Measurements from ENCODE around the gene NOTCH3. TPM values are rescaled to one million over a fixed set of nuclear protein-coding genes. Genes with fewer than 3 reads are reported as not detected.

Gene NOTCH3
- total RNA-seq, 2 donors from 2014 or later = 4.4 to 10.5 TPM

DNA sequence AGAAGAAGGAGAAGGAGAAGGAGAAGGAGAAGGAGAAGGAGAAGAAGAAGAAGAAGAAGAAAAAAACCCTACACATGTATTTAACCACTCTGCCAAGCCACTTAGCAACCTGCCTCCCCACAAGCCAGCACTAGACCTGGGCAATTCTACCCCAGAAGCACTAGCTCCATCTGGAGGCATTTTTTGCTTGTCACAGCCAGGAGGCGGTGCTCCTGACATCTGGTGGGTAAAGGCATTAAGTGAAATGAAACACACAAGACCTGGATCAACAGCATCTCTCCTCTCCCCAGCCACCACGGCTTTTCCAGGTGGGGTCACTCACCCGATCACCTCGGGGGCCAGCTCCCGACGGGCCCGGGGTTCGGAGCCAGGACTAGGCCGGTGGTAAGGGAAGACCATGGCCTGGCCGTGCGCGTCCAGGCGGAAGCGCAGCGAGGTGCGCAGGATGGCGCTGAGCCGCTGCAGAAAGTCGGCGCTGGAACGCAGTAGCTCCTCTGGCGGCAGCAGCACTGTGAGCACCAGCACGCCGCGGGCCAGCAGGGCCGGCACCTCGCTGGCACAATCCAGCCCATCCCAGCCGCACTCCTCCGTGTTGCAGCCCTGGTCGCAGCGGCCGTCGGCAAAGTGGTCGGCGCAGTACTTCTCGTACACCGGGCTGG, 26.9 kb downstream of the NOTCH3 start:
- Histone ChIP-seq H3K4me3 (no peak overlapping the region), H3K27me3 (peaks cover 3% of the 10 kb centered on the region), H3K27ac (no peak overlapping the region), H3K9me3 (no peaks in the 10 kb centered on the region), H3K4me1 (no peaks in the 10 kb centered on the region), H3K9ac (ENCODE audit: low read depth in 2 of 2, low read length in 2 of 2) (no peak overlapping the region), H3K36me3 (no peaks in the 10 kb centered on the region)
- no peak for DNase-seq
- intact Hi-C loops (cut with DNase I) = no loop called here
- TF ChIP-seq, protein P1, sequence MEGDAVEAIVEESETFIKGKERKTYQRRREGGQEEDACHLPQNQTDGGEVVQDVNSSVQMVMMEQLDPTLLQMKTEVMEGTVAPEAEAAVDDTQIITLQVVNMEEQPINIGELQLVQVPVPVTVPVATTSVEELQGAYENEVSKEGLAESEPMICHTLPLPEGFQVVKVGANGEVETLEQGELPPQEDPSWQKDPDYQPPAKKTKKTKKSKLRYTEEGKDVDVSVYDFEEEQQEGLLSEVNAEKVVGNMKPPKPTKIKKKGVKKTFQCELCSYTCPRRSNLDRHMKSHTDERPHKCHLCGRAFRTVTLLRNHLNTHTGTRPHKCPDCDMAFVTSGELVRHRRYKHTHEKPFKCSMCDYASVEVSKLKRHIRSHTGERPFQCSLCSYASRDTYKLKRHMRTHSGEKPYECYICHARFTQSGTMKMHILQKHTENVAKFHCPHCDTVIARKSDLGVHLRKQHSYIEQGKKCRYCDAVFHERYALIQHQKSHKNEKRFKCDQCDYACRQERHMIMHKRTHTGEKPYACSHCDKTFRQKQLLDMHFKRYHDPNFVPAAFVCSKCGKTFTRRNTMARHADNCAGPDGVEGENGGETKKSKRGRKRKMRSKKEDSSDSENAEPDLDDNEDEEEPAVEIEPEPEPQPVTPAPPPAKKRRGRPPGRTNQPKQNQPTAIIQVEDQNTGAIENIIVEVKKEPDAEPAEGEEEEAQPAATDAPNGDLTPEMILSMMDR (IDR thresholded peaks at IDR 0.05) = no peak

DNA sequence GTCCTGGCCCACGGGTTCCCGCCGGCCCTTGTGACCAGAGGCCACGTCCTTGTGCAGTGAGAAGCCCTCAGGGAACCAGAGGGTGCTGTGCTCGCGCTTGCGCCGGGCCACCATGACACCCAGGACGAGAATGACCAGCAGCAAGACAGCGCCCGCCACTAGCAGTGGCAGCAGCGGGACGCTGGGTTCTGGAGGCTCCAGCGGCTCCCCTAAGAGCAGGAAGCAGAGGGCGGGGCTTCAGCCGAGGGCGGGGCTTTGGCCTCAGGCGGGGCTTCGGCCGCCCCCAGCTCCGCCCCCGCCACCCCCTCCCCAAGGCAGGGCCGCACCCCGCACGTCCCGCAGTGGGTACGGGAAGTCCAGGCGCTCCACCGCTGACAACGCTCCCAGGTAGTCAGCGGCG, 30.4 kb downstream of the NOTCH3 start:
- no peak for DNase-seq
- H3K27ac ChIP-seq = no peak overlapping the region
- no peak overlapping the region for H3K4me3 ChIP-seq
- H3K9ac ChIP-seq (ENCODE audit: low read depth in 2 of 2, low read length in 2 of 2) = no peak overlapping the region
- H3K36me3 ChIP-seq = no peaks in the 10 kb centered on the region
- TF ChIP-seq, protein P1 (IDR thresholded peaks at IDR 0.05) = no peak
- no peaks in the 10 kb centered on the region for H3K9me3 ChIP-seq
- no peaks in the 10 kb centered on the region for H3K27me3 ChIP-seq
- no peaks in the 10 kb centered on the region for H3K4me1 ChIP-seq
- intact Hi-C loops (cut with DNase I) = no loop called here

DNA sequence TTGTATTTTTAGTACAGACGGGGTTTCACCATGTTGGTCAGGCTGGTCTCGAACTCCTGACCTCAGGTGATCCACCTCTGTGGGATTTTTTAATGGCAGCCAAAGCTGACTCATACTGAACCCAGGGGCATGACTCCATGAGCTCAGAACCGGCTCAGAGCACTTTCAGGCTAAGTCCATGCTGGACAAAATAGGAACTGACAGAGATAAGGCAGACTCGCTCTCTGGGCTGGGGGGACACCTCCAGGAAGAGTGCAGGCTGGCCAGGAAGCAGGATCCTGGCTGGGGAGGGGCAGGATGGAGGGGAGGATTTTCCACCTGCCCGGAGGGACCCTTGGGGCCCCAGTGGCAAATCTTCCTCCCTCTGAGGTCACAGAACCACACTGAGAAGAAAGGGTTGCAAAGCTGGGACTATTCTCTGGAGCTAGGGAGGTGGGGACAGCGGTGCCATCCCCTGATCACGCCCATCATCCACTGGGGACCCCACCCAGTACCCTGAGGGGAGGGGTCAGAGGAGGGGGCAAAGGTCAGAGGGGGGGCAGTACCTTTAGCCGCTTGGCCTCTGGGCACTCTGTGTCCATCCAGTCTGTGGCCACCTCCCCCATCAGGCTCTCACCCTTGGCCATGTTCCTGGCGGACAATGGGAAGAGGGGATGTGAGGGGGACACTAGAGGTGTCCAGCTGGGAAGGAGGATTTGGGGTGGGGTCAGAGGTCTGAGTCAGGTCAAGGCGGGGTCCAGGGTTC, 31.1 kb downstream of the NOTCH3 start:
- no peak overlapping the region for H3K9ac ChIP-seq (ENCODE audit: low read depth in 2 of 2, low read length in 2 of 2)
- no peak for DNase-seq
- no peaks in the 10 kb centered on the region for H3K27me3 ChIP-seq
- no peaks in the 10 kb centered on the region for H3K9me3 ChIP-seq
- TF ChIP-seq, protein P1 (IDR thresholded peaks at IDR 0.05) = no peak
- H3K4me1 ChIP-seq = no peaks in the 10 kb centered on the region
- H3K4me3 ChIP-seq = no peak overlapping the region
- intact Hi-C loops (cut with DNase I) = no loop called here
- H3K27ac ChIP-seq = no peak overlapping the region
- H3K36me3 ChIP-seq = no peaks in the 10 kb centered on the region

DNA sequence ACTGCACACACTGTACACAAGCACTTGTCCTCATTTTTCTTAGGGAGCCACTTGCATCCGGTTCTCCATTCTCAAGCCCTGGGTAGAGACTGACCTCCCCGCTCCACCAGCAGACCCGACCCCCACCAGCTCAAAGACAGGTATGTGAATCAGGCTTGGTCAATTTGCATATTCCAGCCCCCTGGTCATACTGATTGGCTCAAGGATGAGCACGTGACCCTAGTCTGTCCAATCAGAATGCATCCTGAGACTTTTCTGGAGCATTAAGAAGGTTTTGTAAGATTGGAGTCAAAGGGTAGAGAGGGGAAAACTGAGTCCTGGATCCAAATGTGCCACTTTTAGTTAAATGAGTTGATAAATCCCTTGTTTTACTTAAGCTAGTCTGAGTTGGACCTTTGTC, 34.1 kb downstream of the NOTCH3 start:
- Histone ChIP-seq H3K27ac (no peak overlapping the region), H3K9ac (ENCODE audit: low read depth in 2 of 2, low read length in 2 of 2) (no peak overlapping the region), H3K27me3 (no peaks in the 10 kb centered on the region), H3K4me3 (no peak overlapping the region), H3K4me1 (no peaks in the 10 kb centered on the region), H3K36me3 (no peaks in the 10 kb centered on the region), H3K9me3 (no peaks in the 10 kb centered on the region)
- intact Hi-C loops (cut with DNase I) = no loop called here
- TF ChIP-seq, protein P1 (IDR thresholded peaks at IDR 0.05) = no peak
- no peak for DNase-seq

DNA sequence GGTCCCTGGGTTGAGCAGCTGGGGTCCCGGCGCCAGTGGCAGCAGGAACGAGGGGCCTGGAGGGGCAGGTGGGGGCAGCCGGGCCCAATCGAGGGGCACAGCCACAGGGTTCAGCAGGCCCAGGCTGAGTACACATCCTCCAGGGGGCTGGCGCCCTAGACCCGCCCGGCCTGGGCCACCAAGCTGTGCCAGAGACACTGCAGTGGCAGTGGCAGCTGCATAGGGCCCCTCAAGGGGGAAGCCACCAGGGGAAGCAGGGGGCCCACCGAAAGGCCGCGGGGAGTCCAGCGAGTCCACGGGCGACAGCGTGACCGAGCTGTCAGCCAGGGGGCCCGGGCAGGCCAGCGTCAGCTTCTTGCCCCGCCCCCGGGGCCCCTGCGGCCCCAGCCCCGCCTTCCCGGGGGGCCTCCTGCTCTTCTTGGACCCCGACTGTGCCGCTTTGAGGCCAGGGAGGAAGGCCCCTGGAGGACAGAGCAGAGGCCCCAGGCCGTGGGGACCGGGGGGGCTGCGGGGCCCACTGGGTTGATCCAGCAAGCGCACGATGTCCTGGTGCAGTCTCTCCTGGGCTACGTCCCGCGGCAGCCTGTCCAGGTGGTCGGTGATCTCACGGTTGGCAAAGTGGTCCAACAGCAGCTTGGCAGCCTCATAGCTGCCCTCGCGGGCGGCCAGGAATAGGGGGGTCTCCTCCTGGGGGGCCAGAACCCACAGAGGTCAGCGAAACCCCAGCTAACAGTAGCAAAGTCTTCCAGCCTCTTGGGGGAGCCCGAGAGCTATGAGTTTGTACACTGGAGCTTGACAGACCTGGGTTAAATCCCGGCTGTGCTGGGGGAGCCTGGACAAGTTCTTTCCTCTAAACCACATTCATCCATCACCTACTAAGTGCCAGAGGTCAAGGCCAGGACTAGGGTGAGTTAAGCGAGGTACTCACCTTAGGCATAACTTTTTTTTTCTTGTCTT, 39.5 kb downstream of the NOTCH3 start:
- intact Hi-C loops (cut with DNase I) = no loop called here
- TF ChIP-seq, protein P1 (IDR thresholded peaks at IDR 0.05) = no peak
- Histone ChIP-seq H3K36me3 (no peaks in the 10 kb centered on the region), H3K9me3 (no peaks in the 10 kb centered on the region), H3K9ac (ENCODE audit: low read depth in 2 of 2, low read length in 2 of 2) (no peak overlapping the region), H3K4me1 (no peaks in the 10 kb centered on the region), H3K27ac (no peak overlapping the region), H3K4me3 (no peak overlapping the region), H3K27me3 (no peaks in the 10 kb centered on the region)
- no peak for DNase-seq

Measured in colonic mucosa (tissue), 4 donors.